Esophagus (tissue), 2 donors: ENCODE data around the gene TXNRD1. TPM values are rescaled to one million over a fixed set of nuclear protein-coding genes. Genes with fewer than 3 reads are reported as not detected.
A peak's percentile ranks its signal among the peaks of the same experiment; 100 is the strongest.

Experiments
- H3K27ac ChIP-seq, 2 donors: one replicate each; pipeline ENCODE4 v1.5.1; 2013; ENCODE audit warnings: low read depth in 2 of 2, mild to moderate bottlenecking in 2 of 2, inconsistent platforms in 1 of 2, low read length in 1 of 2, moderate library complexity in 1 of 2
- H3K27me3 ChIP-seq, 2 donors: one replicate each; pipeline ENCODE4 v1.6.1; 2013; ENCODE audit warnings: low read length in 2 of 2, control low read depth in 1 of 2, mild to moderate bottlenecking in 1 of 2; ENCODE audit not compliant: insufficient read depth in 2 of 2, control insufficient read depth in 1 of 2
- H3K36me3 ChIP-seq, 2 donors: one replicate each; pipeline ENCODE4 v1.6.1; 2013; ENCODE audit warnings: low read length in 1 of 2; ENCODE audit not compliant: control insufficient read depth in 2 of 2, insufficient read depth in 2 of 2
- H3K4me1 ChIP-seq, 2 donors: one replicate each; pipeline ENCODE4 v1.6.1; 2013; ENCODE audit warnings: low read length in 1 of 2; ENCODE audit not compliant: control insufficient read depth in 2 of 2, insufficient read depth in 2 of 2
- H3K4me3 ChIP-seq, 2 donors: one replicate each; pipeline ENCODE4 v1.5.1; 2013; ENCODE audit warnings: low read length in 2 of 2, mild to moderate bottlenecking in 2 of 2, low read depth in 1 of 2, moderate library complexity in 1 of 2
- H3K9me3 ChIP-seq, 2 donors: one replicate each; pipeline ENCODE4 v1.6.1; 2013; ENCODE audit warnings: mild to moderate bottlenecking in 2 of 2, low read depth in 1 of 2, low read length in 1 of 2, moderate library complexity in 1 of 2; ENCODE audit not compliant: control insufficient read depth in 2 of 2, insufficient read depth in 1 of 2
- WGBS, 2 donors: extraction: QIAGEN DNeasy Blood & Tissue Kit; methylation state at CpG; one replicate each; pipeline ENCODE4 v1.1.7; 2013; 5-methylcytosine and 5-hydroxymethylcytosine counted together
- polyA plus RNA-seq, 2 donors: library from polyadenylated mRNA; stranded (reverse); fragments of 200-250 nt; gene quantifications; one replicate each; pipeline ENCODE4 v1.2.3, GENCODE V29; 2013
- donor health status: healthy with polysubstance abuse.
- donor health status: Bipolar disorder and iron deficiency.

The TXNRD1 gene
- polyA plus RNA-seq, 2 donors = 8.8 to 20.0 TPM

DNA sequence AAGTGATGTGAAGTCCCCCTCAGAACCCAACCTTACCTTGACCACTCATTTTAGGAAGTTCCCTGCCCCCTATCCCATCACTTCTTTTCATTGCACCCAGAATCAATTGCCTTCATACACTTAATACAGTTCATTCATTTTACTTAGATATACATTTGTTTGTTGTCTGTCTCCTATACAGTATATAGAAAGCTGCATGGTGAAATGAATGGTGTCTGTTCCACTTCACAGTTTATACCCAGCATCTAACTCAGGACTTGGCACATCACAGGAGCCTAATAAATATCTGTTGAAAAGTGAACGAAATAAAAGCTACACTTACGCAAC is 38.3 kb upstream of the TXNRD1 start:
- Histone ChIP-seq H3K27ac (peak overlapping the region in 1 of 2 donors; percentile 52), H3K27me3 (no peaks in the 10 kb centered on the region), H3K4me1 (peaks cover 0 to 5% of the 10 kb centered on the region in 2 donors), H3K4me3 (no peak overlapping the region), H3K36me3 (no peaks in the 10 kb centered on the region), H3K9me3 (peaks cover 0 to 1% of the 10 kb centered on the region in 2 donors)
- 44 to 46% methylated on average over 2 of the region's 2 CpGs for WGBS, 2 donors

DNA sequence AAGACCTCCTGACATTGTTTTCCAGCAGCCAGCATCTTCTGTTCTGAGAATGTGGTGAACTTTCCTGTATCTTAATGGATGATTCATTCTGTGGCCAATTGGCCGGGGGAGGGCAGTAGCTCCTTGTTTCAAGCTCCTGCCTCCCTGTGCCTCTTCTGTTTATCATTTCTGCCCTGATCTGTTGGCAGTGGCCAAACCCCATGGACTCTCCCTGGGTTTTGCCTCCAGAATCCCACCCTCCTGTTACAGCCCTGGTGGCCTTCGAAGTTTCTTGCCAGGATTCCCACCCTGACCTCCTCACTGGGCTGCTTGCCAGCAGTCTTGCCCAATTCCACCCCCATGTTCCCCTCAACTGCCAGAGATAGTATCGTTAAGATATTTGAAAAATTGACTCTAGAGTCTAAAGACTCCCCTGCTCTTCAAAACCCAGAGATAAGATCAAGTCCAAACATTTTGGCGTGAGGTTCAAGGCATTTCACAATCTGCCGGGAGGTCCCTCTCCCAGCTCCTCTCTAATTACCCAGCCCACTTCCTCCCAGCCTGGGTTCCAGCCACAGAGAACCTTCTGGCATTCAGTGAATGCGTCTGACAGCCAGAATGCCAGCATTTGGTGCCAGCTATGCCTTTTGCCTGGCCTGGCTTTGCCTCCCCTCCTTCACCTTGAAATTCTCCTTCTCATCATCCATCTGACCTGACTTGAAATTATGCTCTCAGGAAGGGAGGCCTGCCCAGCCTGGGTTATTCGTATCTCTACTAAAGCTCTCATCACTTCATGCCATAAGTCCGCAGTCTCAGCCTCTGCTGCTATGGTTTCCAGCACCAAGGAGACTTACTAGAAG is 37.7 kb upstream of the TXNRD1 start:
- 49 to 51% methylated on average over 8 of the region's 8 CpGs for WGBS, 2 donors
- Histone ChIP-seq H3K27ac (peak overlapping the region; percentile 64 to 69), H3K27me3 (no peaks in the 10 kb centered on the region), H3K4me3 (no peak overlapping the region), H3K4me1 (peaks cover 0 to 5% of the 10 kb centered on the region in 2 donors), H3K9me3 (peaks cover 0 to 1% of the 10 kb centered on the region in 2 donors), H3K36me3 (no peaks in the 10 kb centered on the region)

DNA sequence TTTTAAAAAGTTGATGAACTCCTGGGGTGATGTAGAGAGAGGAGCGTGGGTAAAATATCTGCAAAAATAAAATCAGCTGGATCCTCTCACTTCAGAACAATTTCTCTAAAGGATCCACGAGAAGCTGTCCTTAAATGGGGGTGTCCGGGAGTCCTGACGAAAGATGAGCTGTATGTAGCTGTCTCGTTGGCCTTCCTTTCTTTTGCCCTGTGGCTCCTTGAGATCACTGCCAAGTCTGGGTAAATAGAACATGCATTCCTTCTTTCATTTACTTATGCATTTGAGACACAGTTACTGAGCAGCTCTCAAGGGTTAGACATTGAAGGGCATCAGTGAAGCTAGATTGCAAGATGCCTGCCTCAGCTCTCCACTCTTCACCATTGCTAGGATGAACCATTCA is 35.2 kb upstream of the TXNRD1 start:
- H3K4me1 ChIP-seq = peaks cover 0 to 5% of the 10 kb centered on the region in 2 donors
- no peaks in the 10 kb centered on the region for H3K27me3 ChIP-seq
- WGBS, 2 donors = 48 to 57% methylated on average over 5 of the region's 5 CpGs
- no peak overlapping the region for H3K4me3 ChIP-seq
- no peaks in the 10 kb centered on the region for H3K36me3 ChIP-seq
- H3K9me3 ChIP-seq = peaks cover 0 to 8% of the 10 kb centered on the region in 2 donors
- H3K27ac ChIP-seq = peak overlapping the region; percentile 14 to 28

DNA sequence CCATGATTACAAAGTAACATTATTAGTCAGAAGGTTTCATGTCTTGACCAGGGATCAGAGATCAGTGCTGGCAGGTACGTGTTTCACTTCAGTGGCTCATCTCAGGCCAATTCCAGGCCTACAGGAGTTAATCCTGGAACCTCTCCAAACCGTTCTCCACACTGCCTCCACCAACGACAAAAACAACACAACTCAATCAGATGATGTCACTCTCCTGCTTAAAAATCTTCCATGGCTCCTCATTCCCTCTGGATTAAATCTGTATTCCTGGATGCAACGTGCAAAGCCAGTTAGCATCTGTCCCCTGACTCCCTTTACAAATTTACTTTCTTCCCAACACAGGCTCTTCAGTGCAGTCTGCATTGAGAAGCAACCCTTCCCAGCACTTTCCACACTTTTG is 34.3 kb upstream of the TXNRD1 start:
- H3K27ac ChIP-seq = peak overlapping the region; percentile 19 to 36
- H3K36me3 ChIP-seq = no peaks in the 10 kb centered on the region
- no peak overlapping the region for H3K4me3 ChIP-seq
- peaks cover 0 to 5% of the 10 kb centered on the region in 2 donors for H3K4me1 ChIP-seq
- H3K9me3 ChIP-seq = peaks cover 0 to 8% of the 10 kb centered on the region in 2 donors
- WGBS, 2 donors = 34 to 45% methylated on average over 4 of the region's 4 CpGs
- no peaks in the 10 kb centered on the region for H3K27me3 ChIP-seq

DNA sequence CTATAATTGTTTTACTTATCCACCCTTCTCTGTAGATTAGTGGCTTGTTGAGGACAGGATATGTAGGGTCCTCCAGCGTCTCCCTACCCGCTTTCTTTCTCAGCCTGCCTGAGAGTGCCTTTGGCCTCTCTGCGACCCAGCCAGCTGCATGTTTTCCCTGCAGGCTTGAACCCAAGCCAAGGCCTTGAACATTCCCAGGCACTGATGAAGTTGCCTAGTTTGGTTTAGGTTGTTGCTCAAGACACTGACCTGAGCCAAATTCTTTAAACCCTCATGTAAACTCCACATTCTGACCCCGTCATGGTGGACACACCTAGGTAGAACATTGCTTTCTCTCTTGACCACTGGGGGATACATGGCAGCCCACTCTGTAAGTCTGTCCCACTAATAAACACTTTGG is 33.4 kb upstream of the TXNRD1 start:
- H3K4me3 ChIP-seq = no peak overlapping the region
- peaks cover 0 to 5% of the 10 kb centered on the region in 2 donors for H3K4me1 ChIP-seq

DNA sequence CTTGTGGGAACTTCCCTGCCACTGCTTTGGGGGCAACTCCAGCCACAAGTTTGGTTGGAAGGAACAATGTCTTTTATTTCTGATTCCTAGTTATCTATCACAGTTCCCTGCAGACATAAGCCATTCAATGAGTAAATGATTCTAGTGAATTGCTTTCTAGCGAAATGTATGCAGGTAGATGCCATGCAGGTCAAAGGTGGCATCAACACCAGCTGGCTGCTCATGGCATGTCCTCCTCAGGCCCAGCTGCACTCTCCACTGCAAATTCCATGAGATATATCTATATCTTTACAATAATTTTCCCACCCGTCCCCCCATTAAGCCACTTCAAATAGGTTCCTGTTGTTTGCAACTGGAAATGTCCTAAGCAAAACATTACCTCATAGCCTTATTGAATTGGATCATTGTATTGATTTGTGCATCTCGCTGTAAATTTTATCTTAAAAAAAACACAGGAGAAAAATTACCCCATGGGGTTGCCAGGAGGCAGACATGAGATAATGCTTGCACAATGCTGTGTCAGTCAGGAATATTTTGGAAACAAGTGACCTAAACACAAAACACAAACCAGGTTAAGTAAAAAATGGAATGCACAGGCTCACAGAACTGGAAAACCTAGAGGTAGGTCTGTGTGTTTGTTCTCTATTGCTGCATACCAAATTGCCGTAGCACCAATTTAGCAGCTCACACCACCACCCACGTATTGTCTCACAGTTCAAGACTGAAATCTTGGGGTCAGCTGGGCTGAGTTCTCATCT is 32.8 kb upstream of the TXNRD1 start:
- 83 to 89% methylated on average over 5 of the region's 5 CpGs for WGBS, 2 donors
- Histone ChIP-seq H3K27me3 (no peaks in the 10 kb centered on the region), H3K27ac (peak overlapping the region; percentile 20 to 47)

More for the DNA sequence above, 33.4 kb upstream of the TXNRD1 start:
- H3K27ac ChIP-seq = peak overlapping the region; percentile 20 to 47
- 40 to 43% methylated on average over 4 of the region's 4 CpGs for WGBS, 2 donors
- H3K27me3 ChIP-seq = no peaks in the 10 kb centered on the region
- H3K9me3 ChIP-seq = peaks cover 0 to 8% of the 10 kb centered on the region in 2 donors
- no peaks in the 10 kb centered on the region for H3K36me3 ChIP-seq

DNA sequence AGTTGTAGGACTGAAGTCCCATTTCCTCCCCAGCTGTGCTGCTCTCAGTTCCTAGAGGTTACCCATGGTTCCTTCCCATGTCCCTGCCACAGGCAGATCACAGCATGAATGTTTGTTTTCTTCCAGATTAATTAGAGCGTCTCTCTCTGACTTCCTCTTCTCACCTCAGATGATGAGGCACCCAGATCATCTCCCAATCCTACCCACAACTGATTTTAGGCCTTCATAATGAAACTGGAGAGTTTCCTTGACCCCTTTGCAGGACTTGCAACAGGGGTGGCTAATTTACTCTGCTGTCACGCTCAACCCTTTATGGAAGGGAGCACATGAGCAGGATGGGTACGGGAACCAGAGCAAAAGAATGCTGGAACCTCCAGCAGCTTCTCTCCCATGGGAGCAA is 32.1 kb upstream of the TXNRD1 start:
- no peaks in the 10 kb centered on the region for H3K36me3 ChIP-seq
- WGBS, 2 donors = 90% methylated on average over 3 of the region's 3 CpGs
- H3K27ac ChIP-seq = no peak overlapping the region
- H3K27me3 ChIP-seq = no peaks in the 10 kb centered on the region
- peaks cover 0 to 8% of the 10 kb centered on the region in 2 donors for H3K9me3 ChIP-seq
- H3K4me1 ChIP-seq = peaks cover 0 to 5% of the 10 kb centered on the region in 2 donors
- H3K4me3 ChIP-seq = no peak overlapping the region

More for the DNA sequence above, 32.8 kb upstream of the TXNRD1 start:
- Histone ChIP-seq H3K9me3 (peaks cover 0 to 8% of the 10 kb centered on the region in 2 donors), H3K36me3 (no peaks in the 10 kb centered on the region), H3K4me1 (peaks cover 0 to 5% of the 10 kb centered on the region in 2 donors), H3K4me3 (no peak overlapping the region)

DNA sequence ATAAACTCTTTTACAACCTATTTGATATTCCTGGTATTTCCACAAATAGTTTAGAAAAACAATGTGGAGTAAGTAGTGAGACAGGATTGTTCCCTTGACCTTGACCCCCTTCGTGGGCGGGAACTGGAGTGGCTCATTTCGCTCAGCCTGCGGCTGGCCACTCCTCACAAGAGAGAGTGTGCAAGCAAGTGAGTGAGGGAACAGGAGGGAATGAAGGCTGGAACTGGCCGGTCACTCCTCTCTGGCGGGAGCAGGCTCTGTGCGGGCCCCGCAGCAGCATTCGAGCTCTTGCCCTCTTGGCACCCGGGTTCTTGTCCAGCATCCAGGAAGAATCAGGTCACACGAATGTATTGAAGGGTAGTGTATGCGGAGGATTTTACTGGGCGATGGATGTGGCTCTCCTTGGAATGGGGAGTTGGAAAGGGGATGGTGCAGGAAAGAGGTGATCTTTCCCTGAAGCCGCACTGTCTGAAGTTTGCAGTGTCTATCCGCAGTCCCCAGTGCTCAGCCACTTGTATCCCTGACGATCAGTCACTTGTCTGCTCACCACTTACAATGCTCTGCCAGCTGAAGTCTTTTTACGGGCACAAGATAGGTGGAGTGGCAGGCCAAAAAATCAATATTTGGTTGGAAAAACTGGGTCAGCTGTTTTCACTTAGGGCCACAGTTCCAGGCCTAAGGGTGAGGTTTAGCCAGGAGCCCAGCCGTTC is 28.0 kb upstream of the TXNRD1 start:
- Histone ChIP-seq H3K36me3 (no peaks in the 10 kb centered on the region), H3K4me3 (no peak overlapping the region), H3K9me3 (peaks cover 0 to 6% of the 10 kb centered on the region in 2 donors), H3K27ac (no peak overlapping the region), H3K4me1 (no peaks in the 10 kb centered on the region), H3K27me3 (no peaks in the 10 kb centered on the region)
- whole genome bisulfite sequencing, 2 donors = 90 to 96% methylated on average over 18 of the region's 18 CpGs

DNA sequence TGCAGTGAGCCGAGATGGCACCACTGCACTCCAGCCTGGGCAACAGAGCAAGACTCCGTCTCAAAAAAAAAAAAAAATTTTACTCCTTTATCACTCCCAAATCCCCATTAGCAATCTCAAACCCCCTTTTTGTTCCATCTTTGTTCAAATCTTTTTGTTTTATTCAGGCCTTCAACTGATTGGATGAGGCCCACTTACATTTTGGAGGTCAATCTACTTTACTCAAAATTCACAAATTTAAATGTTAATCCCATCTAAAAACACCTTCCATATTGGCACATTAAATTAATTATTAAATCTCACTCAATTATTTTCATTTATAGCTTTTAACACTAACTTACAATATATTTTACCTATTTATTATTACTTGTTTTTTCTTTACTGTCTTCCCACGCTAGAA is 27.0 kb upstream of the TXNRD1 start:
- H3K9me3 ChIP-seq = peaks cover 0 to 6% of the 10 kb centered on the region in 2 donors
- no peaks in the 10 kb centered on the region for H3K4me1 ChIP-seq
- H3K4me3 ChIP-seq = no peak overlapping the region
- WGBS, 2 donors = 91 to 93% methylated on average over 3 of the region's 3 CpGs
- H3K27ac ChIP-seq = no peak overlapping the region
- H3K27me3 ChIP-seq = no peaks in the 10 kb centered on the region
- H3K36me3 ChIP-seq = no peaks in the 10 kb centered on the region
